Endothelial cell of hepatic sinusoid (primary cell): ENCODE measurements around the gene MAVS.
"Not testable (repeated sequence)": the region's sequence is repeated elsewhere in the genome, so short reads cannot be mapped to it uniquely, and the experiment has no call there.

Experiments
- in situ Hi-C: cut with HindIII; loops from 2 replicates; pipeline ENCODE4 v1.10.0; 2017; ENCODE audit warnings: low sequenced_read_pairs

The MAVS gene

DNA sequence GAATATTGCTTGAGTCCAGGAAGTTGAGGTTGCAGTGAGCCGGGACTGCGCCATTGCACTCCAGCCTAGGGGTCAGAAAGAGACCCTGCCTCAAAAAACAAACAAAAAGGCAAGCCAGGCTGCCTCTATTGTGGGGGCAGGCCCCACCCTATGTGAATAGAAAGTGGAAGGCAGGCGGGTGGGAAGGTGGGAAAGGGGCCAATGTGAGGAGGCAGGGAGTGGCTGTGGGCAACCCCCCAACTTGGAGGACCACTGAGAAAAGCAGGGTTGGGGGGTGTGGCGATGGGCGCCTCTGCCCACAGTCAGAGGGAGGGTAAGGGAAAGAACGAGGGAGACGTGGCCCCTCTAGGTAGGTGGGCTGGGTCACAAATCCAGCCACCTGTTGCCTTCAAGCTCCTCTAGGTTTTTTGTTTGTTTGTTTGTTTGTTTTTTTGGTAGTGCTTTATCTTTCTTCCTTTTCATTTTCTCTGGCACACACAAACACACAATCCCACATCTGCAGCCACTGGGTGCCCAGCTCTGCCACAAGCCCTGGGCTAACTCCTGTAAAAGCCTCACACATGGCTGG is 31.6 kb upstream of the MAVS start:
- in situ Hi-C loops, result no loop called here

DNA sequence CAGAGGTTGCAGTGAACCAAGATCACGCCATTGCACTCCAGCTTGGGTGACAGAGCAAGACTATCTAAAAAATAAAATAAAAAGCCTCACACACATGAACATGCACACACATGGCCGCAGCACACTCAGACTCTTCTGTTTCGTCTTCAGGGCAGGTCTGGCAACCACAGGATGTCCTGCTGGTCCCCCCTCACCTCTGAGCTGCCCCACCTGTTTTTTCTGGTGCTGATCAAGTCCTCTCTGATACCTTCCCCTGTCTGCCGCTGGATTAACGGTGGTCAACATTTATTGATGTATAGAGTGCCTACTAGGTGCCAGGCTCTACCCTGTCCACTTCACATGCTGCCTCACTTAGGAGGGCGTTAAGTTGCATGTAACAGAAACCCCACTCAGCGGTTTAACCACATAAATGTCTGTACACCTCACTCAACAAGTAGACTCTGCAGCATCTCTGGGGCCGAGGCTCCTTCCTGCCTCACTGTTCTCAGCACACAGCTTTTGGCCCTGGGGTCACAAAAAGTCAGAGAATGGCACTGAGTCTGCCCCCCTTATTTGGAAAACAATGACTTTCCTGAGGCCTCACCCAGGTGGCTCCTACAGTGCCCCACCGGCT is 30.8 kb upstream of the MAVS start:
- in situ Hi-C loops, result no loop called here

DNA sequence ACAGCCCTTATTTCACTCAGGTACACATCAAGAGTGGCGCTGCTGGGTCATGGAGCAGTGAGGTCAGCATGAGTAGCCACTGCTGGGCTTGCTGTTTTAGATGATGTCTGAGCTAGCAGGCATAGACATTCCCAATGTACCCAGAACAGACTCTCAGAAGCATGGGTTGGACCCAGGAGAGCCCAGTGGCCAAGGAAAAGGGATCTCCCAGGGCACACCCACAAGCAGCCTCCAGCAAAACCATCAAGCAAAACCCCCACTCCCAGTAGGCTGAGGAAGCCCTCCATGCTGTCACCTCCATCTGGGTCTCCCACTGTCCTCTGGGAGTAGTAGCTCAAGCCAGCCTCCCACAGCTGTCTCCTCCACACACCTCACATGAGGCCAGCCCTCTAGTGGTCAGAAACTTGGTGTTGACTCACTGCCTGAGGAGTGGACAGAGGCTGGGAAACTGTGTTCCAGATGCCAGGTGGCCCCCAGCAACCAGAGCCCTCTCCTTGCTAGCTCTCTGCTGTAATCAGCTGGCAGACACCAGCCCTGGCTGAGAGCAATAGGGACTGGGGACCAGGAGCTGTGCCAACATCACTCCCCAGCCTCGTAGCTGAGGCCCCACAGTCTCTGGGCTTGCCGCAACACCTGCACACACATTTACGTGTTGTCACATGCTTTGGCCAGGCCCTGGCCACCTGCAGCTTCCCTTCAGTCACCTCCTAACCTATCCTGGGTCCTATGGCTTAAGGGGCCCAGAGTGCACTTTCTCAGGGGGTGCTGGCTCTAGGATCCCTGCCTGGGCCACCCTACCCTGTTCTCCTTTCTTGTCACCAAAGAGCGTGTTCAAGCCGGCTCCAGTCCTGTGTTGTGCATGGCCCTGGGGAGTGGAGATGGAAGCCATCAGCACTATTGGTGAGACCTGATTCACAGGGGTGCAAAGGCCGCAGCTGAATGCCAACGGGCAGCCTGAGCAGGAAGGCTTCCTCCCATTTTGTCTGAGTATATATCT is 28.2 kb upstream of the MAVS start:
- in situ Hi-C loops, result no loop called here

GRCh38 chr20:3819411-3820047 is 27.1 kb upstream of the MAVS start:
- in situ Hi-C loops, result no loop called here

DNA sequence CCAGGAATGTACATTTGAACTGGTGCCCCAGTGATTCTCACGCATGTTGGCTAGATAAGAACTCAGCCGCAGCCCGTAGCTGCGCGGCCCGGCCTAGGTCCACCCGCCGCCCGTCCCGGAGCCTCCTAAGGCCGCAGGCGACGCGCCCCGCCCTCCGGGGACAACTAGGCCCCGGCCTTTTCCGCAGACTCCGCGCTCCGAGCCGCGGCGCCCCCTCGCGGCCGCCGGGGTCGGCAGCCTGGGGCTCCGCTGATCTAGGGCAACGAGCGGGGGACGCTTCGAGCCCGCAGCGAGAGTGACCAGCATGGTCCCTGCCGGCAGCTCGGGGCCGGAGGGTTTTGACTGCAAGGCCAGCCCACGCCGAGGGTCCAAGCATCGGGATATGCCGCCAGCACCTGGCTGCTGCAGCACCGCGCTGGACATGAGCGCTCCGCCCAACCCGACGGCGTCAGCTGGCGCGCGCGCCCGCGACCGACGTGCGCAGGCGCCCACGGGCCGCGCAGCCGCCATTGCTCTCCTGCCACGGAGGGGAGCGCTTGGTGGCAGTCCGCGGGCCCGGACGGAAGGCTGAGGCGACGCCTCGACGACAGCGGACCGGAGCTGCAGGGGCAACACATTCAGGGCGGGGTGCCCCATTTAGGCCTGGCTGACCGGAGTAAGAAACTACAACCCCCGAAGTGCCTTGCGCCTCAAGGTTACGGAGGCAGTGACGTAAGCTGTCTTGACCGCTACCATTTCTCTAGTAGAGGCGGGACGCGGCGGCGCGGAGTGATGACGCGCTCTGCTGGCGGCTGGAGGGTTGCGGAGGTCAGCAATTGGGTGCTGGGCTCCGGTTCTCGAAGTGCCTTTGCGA is 26.4 kb upstream of the MAVS start, which contains the start of gene AP5S1:
Gene AP5S1, plus strand, starts transcription at position 500 of the 853 bp plus-strand sequence. CDS start 1,571 bp downstream, outside the sequence.
- in situ Hi-C loops, result no loop called here

DNA sequence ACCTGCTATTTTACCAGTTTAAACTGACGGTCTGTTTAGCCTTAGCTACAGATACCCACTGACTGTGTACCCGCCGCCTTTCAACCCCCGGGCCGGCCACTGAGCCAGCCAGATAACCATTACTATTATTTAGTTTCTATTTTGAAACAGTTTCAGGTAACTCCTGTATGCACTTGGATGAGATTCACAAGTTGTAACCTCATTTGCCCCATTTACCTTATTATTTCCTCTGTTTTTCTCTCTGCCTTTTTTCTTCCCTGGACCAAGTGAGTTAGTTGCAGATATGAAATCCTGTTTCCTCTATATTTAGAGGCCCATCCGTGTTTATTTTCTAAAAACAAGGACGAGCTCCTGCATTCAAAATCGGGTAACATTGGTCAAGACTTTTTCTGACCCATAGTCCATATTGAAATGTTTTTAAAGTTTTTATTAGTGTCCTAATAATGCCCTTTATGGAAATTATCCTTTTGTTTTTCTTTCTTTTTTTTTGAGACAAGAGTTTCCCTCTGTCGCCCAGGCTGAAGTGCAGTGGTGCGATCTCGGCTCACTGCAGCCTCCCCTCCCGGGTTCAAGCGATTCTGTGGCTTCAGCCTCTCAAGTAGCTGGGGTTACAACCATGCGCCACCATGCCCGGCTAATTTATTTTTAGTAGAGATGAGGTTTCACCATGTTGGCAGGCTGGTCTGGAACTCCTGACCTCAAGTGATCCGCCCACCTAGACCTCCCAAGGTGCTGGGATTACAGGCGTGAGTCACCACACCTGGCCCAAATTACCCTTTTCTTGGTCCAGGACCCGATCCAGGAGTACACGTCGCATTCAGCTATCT is 25.5 kb upstream of the MAVS start:
- in situ Hi-C loops, result no loop called here

DNA sequence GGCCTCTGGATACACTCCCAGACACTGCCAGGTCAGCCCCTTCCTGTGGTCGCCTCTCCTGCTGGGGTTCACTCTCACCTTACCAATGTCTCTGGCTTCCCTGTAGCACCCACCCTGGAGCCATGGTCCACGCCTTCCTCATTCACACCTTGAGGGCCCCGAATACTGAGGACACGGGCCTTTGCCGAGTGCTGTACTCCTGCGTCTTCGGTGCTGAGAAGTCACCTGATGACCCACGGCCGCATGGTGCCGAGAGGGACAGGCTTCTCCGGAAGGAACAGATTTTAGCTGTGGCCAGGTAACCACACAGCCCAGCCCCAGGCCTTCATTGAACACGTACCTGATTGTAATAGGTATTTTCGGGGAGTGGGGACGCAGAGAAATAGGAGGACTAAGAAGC is 24.6 kb upstream of the MAVS start:
- in situ Hi-C loops, result no loop called here

DNA sequence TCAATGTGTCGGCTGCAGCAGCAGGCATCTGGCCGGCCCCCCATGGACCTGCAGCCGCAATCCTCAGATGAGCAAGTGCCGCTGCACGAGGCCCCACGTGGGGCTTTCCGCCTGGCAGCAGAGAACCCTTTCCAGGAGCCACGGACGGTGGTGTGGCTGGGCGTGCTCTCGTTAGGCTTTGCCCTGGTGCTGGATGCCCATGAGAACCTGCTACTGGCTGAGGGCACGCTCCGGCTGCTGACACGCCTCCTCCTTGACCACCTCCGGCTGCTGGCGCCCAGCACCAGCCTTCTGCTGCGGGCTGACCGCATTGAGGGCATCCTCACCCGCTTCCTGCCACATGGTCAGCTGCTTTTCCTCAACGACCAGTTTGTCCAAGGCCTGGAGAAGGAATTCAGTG is 22.8 kb upstream of the MAVS start:
- in situ Hi-C loops, result no loop called here

GRCh38 chr20:3825526-3825925 is 21.1 kb upstream of the MAVS start:
- in situ Hi-C loops, result no loop called here

DNA sequence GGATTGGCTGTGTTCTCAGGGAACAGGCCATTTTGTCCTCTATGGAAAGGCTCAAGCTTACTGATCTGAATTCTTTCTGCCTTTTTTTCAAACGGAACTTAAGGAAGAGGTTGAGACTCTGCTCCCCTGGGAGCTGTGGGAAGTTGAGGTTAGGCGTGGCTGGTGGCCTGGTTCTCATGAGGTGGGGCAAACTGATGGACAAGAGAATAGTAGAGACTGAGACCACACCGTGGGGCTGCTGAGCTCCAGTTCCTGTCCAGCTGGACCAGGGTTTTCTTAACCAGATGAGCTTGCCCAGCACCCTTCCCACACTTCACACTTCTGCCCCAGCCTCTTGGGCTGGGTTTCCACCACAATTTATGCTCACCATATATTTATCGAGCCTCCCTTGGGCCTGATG is 20.2 kb upstream of the MAVS start:
- in situ Hi-C loops, result no loop called here

- in situ Hi-C loops, result no loop called here
These were observed 17.8 kb upstream of the MAVS start for GRCh38 chr20:3828798-3829197.

- in situ Hi-C loops, result loop anchor here (5.0 kb wide), 1 partner anchor 48 kb away; the partner anchor contains the start of gene SPEF1
These were observed 16.7 kb upstream of the MAVS start for GRCh38 chr20:3829891-3830290.

DNA sequence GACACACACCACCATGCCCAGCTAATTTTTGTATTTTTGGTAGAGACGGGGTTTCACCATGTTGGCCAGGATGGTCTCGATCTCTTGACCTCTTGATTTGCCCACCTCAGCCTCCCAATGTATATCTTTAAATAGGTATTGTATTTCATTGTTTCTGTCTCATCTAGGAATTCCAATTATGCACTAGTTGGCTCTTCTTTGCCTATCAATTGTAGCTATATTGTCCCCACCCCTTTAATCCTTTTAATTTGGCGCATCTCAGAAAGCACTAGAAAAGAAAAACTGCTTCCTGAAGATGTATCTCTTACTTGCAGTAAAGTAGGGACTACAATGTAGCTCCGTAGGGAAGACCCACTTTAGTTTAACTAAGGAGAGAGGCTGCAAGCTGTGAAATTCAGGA is 10.5 kb upstream of the MAVS start:
- in situ Hi-C loops, result no loop called here

GRCh38 chr20:3839328-3839727 is 7.3 kb upstream of the MAVS start:
- in situ Hi-C loops, result no loop called here

DNA sequence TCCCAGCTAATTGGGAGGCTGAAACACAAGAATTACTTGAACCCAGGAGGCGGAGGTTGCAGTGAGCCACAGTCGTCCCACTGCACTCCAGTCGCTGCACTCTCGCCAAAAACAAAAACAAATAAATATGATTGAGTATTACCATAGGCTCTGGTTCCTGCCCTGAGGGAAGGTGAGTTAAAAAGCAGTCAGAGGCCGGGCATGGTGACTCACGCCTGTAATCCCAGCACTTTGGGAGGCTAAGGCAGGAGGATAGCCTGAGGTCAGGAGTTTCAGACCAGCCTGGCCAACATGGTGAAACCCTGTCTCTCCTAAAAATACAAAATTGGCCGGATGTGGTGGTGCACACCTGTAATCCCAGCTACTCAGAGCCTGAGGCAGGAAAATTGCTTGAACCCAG is 6.4 kb upstream of the MAVS start:
- in situ Hi-C loops, result not testable (repeated sequence)

DNA sequence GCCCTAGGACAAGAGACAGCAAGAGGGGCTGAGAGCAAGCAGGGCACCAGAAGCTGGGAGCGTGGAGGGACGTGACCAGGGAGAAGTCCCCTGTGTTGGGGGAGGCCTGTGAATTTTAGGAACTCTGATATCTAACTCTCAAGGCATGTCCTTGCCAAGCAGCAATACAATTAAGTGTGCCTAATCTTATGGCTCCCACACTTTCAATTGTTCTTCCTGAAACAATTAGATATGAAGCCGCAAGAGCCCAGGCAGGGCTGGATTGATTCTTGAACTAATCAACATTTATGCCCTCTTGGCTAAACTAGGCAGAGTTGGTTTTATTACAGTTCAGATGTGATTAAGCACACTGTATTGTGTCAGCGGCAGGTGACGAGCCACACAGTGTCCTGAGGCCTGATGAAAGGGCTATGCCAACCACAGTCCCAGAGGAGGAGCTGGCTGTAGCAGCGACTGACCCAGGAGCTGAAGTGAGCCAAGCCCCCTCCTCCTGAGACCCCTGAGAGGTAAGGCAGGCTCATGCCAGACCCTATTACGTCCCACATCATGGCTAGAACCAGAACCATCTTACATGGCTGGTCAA is 4.2 kb upstream of the MAVS start:
- in situ Hi-C loops, result no loop called here

DNA sequence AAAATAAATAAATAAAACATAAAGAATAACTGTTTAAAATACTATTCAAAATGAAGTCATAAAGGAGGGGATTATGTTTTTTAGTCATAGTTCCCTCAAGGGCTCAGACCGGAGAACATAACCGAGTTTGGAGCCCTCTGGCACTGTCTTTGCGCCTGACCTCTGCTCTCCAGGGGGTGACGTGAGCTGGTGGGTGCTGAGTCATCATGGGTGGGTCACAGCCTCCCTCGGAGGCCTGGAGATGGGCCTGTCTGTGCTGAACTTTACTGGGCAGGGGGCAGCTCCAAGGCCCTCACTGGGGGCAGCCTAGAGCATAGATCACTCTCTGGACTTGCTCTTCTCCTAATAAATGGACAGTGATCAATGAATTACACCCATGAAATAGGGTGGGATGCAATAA is 3.1 kb upstream of the MAVS start:
- in situ Hi-C loops, result no loop called here

- in situ Hi-C loops, result not testable (repeated sequence)
These were observed 2.5 kb upstream of the MAVS start for GRCh38 chr20:3843990-3844619.

DNA sequence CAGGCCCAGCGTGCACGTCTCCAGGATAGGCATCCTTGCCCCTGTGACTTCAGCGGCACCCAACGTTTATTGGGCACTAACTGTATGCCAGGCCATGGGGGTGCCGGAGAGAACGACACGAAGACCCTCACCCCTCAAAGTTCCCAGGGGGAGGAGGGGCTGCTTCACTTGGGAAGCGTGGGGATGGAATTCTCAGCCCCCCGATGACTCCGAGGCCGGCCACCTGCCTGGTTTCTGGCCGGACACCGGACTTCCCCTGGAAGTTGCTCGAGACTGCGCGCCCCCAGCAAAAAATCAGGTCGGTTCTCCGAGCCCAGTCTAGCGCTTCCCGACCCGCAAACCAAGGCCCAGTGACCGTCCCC is 275 bp upstream of the MAVS start:
- in situ Hi-C loops, result no loop called here
